Putamen (tissue), 1 donor: ENCODE data around the gene CLSTN2.
A peak's percentile ranks its signal among the peaks of the same experiment; 100 is the strongest.

Experiments used
- DNase-seq: peaks from one replicate; pipeline ENCODE4 v3.0.0-alpha.2; 2016; ENCODE audit warnings: low spot score

Gene CLSTN2

DNA sequence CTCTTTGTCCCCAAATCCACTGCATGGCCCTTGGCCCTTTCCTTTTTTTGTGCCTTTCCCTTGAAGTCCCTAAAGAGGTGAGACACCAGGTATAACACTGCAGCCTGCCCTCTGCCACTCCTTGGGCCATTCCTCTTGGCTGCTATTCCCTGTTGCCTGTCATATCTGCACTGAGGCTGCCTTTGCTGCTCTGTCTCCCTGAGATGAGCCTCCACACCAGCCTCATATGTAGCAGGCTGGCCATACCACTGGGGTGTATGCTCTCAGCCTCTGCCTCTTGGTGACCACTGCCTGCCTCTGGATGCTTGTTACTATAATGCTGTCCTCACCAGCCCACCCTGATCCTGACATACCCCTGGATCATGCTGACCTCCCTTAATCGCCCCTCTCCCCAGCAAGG is 252.0 kb downstream of the CLSTN2 start:
- no peak for DNase-seq

DNA sequence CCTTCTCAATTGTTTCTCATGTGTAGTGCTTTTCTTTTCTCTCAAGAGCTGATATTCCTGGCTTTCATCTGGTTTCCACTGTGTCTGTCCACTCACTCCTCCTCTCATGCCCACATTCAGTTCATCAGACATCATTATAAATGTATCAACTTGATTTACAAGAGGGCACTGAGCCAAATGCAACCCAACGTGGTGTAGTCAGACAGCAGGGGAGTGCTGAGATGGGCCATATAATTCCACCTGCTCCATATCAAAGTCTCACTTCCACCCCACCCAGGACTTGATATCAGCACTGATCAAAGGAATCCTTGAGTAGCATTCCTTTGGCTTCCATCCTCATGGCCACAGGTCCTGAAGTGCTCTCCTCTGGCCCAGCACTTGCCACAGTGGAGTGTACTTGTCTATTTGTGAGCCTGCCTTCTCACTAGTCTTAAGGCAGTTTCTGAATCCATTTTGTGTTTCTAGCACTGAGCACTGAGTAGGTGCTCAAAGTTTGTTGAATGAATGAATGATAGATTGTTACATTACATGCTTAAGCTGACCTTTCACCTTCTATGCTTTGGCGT is 252.8 kb downstream of the CLSTN2 start:
- DNase-seq = no peak

- DNase-seq = no peak
Measured at GRCh38 chr3:140188285-140188684, 253.3 kb downstream of the CLSTN2 start.

DNA sequence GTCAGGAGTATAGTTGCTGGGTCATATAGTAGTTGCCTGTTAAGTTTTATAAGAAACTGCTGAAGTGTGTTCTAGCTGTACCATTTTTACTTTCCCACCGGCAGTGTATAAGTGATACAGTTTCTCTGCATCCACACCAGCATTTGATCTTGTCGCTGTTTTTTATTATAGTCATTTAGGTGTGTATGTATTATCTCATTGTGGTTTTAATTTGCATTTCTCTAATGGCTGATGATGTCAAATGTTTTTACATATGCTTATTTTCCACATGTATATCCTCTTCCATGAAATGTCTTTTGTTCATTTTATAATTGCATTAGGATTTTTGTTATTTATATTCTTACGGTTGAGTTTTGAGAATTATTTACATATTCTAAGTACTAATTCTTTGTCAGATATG is 254.3 kb downstream of the CLSTN2 start:
- DNase-seq = no peak

DNA sequence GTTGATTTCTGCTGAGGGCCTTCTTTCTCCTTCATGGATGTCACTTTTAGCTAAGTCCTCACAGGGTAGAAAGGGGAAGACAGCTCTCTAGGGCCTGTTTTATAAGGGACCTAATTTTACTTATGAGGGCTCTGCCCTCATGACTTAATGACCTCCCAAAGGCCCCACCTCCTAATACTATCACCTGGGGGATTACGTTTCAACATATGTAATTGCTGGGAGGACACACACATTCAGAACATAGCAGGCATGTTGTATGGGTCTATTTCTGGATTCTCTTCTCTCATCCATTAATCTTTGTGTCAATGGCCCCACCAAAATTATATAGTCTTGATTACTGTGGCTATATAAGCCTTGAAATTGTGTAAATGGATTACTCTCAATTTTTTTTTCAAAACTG is 255.0 kb downstream of the CLSTN2 start:
- DNase-seq = no peak

DNA sequence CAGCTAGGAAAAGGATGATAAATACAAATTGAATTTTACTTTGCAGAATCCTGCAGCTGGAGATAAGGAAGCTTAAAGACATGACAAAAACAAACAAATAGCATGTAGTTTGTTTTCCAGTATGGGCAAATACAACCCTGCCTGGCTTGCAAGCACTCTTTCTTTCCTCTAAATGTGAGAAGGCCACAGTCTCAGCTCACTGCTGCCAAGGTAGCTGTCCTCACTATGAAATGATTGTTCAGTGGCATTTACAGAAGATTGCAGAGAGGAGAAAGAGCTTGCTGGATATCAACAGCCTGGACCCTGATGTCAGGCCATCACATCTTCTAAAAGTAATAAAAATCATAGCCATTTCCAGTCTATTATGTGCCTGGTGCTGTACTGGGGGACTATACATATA is 262.0 kb downstream of the CLSTN2 start:
- no peak for DNase-seq

DNA sequence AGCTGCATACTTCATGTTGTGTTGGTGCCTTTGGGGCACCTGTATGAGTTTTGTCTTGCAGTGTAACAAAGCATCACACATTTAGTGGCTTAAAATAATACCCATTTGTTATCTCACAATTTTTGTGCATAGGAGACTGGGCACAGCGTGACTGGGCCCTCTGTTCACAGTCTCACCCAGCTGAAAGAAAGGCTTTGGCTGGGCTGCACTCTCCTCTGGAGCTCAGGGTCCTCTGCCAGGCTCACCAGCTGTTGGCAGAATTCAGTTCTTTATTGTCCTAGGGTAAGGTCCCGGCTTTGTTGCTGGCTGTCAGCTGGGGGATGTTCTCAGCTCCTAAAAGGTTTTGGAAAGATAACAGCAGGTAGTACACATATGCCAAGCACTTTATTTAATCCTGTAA is 263.3 kb downstream of the CLSTN2 start:
- DNase-seq = peak; percentile 89

GRCh38 chr3:140199008-140199407 is 264.0 kb downstream of the CLSTN2 start:
- no peak for DNase-seq

DNA sequence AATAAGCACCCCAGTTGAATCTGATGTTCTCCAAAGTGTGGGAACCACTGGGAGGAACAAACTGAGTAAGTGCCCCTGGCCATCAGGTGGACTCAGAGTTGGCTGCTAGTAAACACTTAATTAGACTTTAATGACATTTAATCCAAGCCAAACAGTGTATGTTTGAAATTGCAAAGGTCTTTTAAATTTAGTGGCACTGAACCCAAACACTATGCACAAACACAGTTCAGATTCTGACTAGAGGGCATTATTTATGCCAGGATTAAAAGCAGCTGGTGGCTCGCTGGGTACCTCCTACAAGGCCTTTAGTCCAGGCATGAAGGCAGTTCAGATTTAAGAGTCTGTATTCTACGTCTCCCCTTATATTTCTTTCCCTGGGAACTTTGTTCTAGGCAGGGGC is 264.8 kb downstream of the CLSTN2 start:
- DNase-seq = no peak

DNA sequence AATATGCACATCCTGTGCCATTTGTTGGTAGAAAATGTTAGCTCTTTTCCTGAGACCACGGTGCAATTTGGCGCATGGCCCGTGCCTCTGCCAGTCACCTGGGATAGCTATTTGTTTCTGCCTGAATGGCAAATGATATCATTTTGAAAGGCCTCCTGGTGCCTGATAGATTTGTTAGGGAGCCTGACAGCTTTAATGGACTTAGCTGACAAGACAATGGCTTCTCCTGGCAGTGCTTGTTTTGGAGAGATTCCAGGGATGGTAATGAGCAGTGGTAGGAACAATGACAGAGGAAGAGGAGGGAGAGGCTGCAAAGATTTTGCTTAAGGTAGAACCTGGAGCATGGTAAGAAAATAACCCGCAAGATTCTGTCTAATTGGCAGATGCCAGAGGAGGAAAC is 268.5 kb downstream of the CLSTN2 start:
- DNase-seq = no peak

- no peak for DNase-seq
Measured at GRCh38 chr3:140204271-140204984, 269.4 kb downstream of the CLSTN2 start.

DNA sequence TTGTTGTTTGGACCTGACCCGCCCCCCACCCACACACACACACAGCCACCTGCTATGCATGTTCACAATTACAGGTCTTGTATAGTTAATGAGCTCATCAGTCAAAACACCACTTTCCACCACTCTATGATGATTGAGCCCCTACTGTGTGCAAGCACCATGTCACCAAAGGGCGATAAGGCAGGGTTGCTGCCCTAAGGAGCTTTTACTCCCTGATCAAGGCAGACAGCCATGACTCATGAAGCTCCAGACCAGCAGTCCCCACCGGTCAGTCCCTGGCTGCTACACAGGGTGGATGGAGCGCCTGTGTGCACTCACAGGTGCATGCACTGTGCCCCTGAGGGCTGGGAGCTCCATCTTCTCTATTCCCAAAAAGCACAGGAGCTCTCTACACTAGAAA is 270.6 kb downstream of the CLSTN2 start:
- DNase-seq = no peak

DNA sequence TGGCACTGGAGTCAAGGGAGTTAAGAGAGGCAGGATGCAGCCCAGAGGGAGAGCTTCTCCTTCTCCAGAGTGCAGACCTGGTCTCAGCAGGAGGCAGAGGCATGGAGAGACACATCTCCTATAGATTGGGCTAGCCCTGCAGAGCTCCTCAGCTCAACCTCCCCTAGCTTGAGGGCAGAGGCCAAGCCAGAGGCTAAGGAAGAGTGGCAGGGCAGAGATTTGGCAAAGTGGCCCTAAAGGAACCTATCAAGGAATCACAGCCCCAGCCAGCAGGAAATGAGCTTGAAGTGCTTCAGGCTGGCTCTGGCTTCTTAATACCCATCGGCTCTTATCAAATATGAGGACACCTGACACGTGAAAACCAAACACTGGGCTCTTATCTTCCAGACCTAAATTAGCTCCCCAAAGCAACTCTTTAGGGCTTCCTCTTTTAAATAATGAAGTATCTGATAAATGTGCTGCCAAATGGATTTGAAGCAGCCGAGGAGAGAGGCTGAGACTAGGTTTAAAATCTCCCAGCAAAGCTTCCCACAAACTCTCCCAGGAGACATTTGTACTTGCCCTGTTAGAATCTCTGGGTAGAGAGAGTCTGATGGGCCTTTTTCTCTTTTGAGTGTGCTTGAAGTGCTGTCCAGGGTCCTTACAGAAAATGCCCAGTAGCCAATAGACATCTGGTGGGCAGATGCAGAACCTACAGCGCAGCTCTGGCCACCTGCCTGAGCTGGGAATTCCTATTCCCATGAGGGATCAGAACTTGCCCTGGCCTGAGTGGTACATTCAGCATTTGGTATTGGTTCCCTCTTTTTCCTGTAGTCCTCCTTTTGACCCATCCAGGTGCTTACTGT is 271.4 kb downstream of the CLSTN2 start:
- DNase-seq = no peak

- no peak for DNase-seq
Measured at GRCh38 chr3:140207541-140207940, 272.6 kb downstream of the CLSTN2 start.

DNA sequence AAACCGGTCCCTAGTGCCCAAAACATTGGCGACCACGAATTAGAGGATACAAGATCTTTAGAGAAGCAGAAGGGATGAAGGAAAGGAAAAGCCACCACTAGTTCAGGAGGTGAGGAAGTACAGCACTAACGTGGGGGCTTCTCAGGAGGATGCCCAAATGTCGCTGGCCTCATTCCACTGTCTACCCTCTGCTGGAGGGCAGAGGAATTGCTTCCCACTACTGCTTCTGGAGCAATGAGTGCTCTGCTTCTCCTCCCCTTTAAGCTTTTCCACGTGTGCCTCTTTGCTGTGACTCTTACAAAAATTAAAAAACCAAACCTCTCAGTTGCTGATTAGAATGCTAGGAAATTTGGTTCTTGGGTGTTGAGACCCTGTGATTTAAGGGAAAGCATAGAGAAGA is 281.3 kb downstream of the CLSTN2 start:
- DNase-seq = no peak

DNA sequence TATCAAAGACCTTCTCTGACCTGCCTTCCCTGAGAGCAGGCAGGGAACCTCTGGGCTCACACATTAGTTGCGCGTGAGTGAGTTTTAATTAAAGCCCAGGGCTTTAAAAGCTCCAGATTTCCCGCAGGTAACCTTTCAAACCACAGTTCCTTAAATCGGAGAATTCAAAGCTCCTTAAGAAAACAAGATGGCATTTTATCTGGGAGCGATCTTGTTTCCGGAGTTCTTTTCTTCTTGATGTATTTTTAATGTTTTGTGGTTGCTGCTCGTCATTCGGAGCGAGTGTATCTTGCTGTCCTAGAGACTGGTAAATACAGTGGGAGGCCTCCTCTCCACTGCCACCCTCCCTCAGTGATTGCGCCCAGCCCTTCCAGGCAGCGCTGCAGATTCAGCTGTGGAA is 284.3 kb downstream of the CLSTN2 start:
- no peak for DNase-seq

- no peak for DNase-seq
Measured at GRCh38 chr3:140219923-140220452, 285.0 kb downstream of the CLSTN2 start.

DNA sequence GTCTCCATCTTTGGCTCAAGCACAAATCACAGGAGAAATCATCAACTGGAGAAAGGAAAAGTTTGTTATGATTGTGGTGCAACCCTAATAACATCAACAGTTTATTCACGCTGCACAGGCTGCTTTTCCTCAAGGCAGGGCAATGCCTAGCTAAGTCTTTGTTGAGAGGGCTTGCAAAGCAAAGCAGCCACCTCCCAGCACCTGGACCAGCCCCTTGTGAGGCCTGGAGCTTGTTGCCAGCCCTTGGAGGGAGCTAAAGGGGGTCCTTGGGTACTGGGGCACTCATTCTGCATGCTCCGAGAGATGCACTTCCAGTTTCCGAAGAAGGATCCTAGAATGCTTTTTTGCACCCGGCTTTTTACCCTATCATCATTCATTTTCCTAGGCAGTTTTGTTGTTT is 288.2 kb downstream of the CLSTN2 start:
- DNase-seq = no peak

- DNase-seq = no peak
Measured at GRCh38 chr3:140223631-140224030, 288.6 kb downstream of the CLSTN2 start.

DNA sequence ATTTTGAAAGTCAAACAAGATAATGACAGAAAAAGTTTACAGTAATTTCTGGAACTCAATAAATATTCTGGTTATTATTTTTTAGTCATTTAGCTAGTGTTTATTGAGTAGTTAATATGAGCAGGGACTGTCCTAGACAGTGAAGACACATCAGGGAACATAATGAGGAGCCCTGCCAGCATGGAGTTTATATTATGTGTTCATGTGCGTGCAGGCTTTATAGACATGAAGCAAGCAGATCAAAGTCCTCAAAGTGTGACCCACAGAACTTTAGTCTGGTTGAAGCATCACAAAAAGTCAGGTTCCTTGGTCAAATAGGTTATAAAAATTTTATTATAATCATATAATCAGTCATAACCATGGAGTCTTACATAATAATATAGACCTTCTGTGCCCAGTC is 289.3 kb downstream of the CLSTN2 start:
- no peak for DNase-seq

GRCh38 chr3:140225996-140226395 is 291.0 kb downstream of the CLSTN2 start:
- DNase-seq = no peak

DNA sequence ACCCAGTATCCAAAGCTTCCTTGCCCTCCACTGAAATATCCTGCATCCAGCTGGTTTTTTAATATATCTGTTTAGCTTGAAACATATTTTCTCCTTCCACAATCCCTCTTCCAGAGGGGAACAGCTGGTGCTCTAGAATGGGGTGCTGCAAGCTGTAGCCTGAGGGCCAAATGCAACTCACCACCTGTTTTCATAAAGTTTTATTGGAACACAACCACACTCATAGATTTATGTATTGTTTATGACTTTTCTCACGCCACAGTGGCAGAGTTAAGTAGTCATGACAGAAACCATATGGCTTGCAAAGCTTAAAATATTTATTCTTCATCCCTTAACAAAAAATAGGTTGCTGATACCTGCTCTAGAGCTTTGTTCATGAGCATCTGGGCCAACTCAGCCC is 298.7 kb downstream of the CLSTN2 start:
- no peak for DNase-seq

- DNase-seq = no peak
Measured at GRCh38 chr3:140234256-140234655, 299.3 kb downstream of the CLSTN2 start.
